ENCODE results near the gene KIF6.

Gene KIF6

DNA sequence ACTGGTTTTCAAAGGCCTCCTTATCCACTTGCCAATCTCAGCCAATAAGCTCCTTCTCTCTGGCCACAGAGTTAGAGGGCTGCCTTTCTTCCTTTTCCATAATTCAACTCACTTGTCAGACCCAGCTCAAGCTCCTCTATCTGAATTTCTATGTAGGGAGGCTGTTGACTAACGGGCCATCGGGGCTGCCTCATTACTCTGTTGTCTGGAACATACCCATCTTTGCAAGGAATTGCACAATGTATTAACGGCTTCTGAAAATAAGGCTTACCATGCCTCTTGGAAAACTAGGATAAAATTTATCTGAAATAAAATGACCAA, 28.5 kb upstream of the KIF6 start:
- TF ChIP-seq, protein P1, sequence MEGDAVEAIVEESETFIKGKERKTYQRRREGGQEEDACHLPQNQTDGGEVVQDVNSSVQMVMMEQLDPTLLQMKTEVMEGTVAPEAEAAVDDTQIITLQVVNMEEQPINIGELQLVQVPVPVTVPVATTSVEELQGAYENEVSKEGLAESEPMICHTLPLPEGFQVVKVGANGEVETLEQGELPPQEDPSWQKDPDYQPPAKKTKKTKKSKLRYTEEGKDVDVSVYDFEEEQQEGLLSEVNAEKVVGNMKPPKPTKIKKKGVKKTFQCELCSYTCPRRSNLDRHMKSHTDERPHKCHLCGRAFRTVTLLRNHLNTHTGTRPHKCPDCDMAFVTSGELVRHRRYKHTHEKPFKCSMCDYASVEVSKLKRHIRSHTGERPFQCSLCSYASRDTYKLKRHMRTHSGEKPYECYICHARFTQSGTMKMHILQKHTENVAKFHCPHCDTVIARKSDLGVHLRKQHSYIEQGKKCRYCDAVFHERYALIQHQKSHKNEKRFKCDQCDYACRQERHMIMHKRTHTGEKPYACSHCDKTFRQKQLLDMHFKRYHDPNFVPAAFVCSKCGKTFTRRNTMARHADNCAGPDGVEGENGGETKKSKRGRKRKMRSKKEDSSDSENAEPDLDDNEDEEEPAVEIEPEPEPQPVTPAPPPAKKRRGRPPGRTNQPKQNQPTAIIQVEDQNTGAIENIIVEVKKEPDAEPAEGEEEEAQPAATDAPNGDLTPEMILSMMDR (IDR thresholded peaks at IDR 0.05; ENCODE audit: low read depth, low read length) = no peak
- H3K4me3 ChIP-seq (replicated peaks in 1 of 2; ENCODE audit: low read depth in 2 of 2, low read length in 2 of 2) = no peak overlapping the region
- DNase-seq (ENCODE audit: low read depth in 2 of 2) = peak in 1 of 2 donors; percentile 71

GRCh38 chr6:39752835-39753724, 27.9 kb upstream of the KIF6 start:
- H3K4me3 ChIP-seq (replicated peaks in 1 of 2; ENCODE audit: low read depth in 2 of 2, low read length in 2 of 2) = no peak overlapping the region
- no peak for DNase-seq (ENCODE audit: low read depth in 2 of 2)
- TF ChIP-seq, protein P1 (IDR thresholded peaks at IDR 0.05; ENCODE audit: low read depth, low read length) = no peak

DNA sequence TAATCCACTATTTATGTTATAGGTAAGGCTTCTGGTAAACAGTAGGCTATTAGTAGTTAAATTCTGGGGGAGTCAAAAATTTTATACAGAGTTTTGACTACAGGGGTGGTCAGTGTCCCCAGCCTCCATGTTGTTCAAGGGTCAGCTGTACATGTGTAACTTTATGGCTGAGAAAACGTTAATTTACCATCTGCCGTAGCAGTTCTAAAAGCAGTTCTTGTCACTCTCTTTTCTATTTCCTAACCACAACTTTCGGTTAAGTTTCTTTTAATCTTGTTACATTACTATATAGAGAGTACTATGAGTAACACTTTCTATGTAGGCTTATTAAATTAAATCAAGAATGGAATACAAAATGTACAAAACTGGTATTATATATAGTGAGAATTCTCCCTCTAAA, 21.6 kb upstream of the KIF6 start:
- no peak overlapping the region for H3K4me3 ChIP-seq (replicated peaks in 1 of 2; ENCODE audit: low read depth in 2 of 2, low read length in 2 of 2)

GRCh38 chr6:39733704-39734103, 8.5 kb upstream of the KIF6 start:
- DNase-seq (ENCODE audit: low read depth in 2 of 2) = no peak
- TF ChIP-seq, protein P1 (IDR thresholded peaks at IDR 0.05; ENCODE audit: low read depth, low read length) = no peak

More for the DNA sequence above, 21.6 kb upstream of the KIF6 start:
- DNase-seq (ENCODE audit: low read depth in 2 of 2) = no peak
- TF ChIP-seq, protein P1 (IDR thresholded peaks at IDR 0.05; ENCODE audit: low read depth, low read length) = no peak

DNA sequence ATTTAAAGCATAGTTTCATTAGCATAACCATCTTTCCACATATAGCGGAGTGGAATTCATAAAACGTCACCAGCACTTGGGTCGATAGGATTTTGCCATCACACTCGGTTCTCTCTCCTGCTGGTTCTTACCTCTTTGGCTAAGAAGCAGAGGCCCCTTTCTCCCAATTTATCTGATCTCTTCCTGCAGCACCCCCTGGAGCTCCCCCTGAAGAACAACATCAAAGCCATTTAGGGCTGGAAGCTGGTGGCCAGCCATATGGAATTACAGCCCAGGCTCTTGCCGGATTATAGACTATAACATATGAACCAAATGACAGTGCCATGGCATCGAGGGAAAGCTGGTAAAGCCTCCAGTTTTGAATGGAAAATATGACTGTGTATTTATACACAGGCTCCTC, 6.4 kb upstream of the KIF6 start:
- DNase-seq (ENCODE audit: low read depth in 2 of 2) = no peak
- H3K4me3 ChIP-seq (replicated peaks in 1 of 2; ENCODE audit: low read depth in 2 of 2, low read length in 2 of 2) = no peak overlapping the region

More at GRCh38 chr6:39733704-39734103, 8.5 kb upstream of the KIF6 start:
- H3K4me3 ChIP-seq (replicated peaks in 1 of 2; ENCODE audit: low read depth in 2 of 2, low read length in 2 of 2) = no peak overlapping the region

GRCh38 chr6:39729945-39730344, 4.7 kb upstream of the KIF6 start:
- no peak for DNase-seq (ENCODE audit: low read depth in 2 of 2)
- TF ChIP-seq, protein P1 (IDR thresholded peaks at IDR 0.05; ENCODE audit: low read depth, low read length) = no peak
- no peak overlapping the region for H3K4me3 ChIP-seq (replicated peaks in 1 of 2; ENCODE audit: low read depth in 2 of 2, low read length in 2 of 2)

More for the DNA sequence above, 6.4 kb upstream of the KIF6 start:
- TF ChIP-seq, protein P1 (IDR thresholded peaks at IDR 0.05; ENCODE audit: low read depth, low read length) = no peak

Measured in cardiac fibroblast (primary cell).